HG03066 (cell line): ENCODE data around the gene WNT1.

Experiments used
- ATAC-seq: cut with Tn5 transposase; IDR thresholded peaks from one replicate; pipeline ENCODE4 v1.9.1; 2021; ENCODE audit warnings: low read depth; ENCODE audit not compliant: unreplicated experiment

Gene WNT1

GRCh38 chr12:48960834-48961233, 17.3 kb upstream of the WNT1 start:
- no peak for ATAC-seq

- no peak for ATAC-seq
These were observed 16.8 kb upstream of the WNT1 start for GRCh38 chr12:48961331-48961730.

- no peak for ATAC-seq
These were observed 16.3 kb upstream of the WNT1 start for GRCh38 chr12:48961801-48962200.

- ATAC-seq, result no peak
These were observed 12.8 kb upstream of the WNT1 start for GRCh38 chr12:48965298-48965838.

- ATAC-seq, result no peak
These were observed 11.8 kb upstream of the WNT1 start for GRCh38 chr12:48966177-48966895.

GRCh38 chr12:48967991-48968390, 10.1 kb upstream of the WNT1 start:
- ATAC-seq, result no peak

GRCh38 chr12:48968467-48968866, 9.7 kb upstream of the WNT1 start:
- ATAC-seq, result no peak

GRCh38 chr12:48969160-48969771, 8.9 kb upstream of the WNT1 start:
- no peak for ATAC-seq

GRCh38 chr12:48969833-48970701, 8.1 kb upstream of the WNT1 start:
- ATAC-seq, result no peak

GRCh38 chr12:48970702-48971334, 7.3 kb upstream of the WNT1 start:
- no peak for ATAC-seq

- no peak for ATAC-seq
These were observed 5.7 kb upstream of the WNT1 start for GRCh38 chr12:48972213-48972951.

GRCh38 chr12:48972952-48973483, 5.1 kb upstream of the WNT1 start:
- no peak for ATAC-seq

- ATAC-seq, result no peak
These were observed 4.6 kb upstream of the WNT1 start for GRCh38 chr12:48973531-48973930.

GRCh38 chr12:48973941-48974673, 4.0 kb upstream of the WNT1 start:
- no peak for ATAC-seq

GRCh38 chr12:48977290-48978281, 536 bp upstream of the WNT1 start:
- no peak for ATAC-seq

GRCh38 chr12:48978741-48979601, 849 bp downstream of the WNT1 start:
- ATAC-seq, result no peak
